Posterior vena cava (tissue), 2 donors: ENCODE results near the gene IL1F10. TPM values are rescaled to one million over a fixed set of nuclear protein-coding genes. Genes with fewer than 3 reads are reported as not detected.
"Not testable (repeated sequence)": the region's sequence is repeated elsewhere in the genome, so short reads cannot be mapped to it uniquely, and the experiment has no call there.

ENCODE experiments used
- DNase-seq: peaks from one replicate; pipeline ENCODE4 v3.0.0-alpha.2; 2020; ENCODE audit warnings: low spot score
- intact Hi-C, 2 donors: fragments of 100-400 bp; cut with DNase I; formaldehyde crosslinking; loops; one replicate each; pipeline versions ENCODE4 v1.14.1 to v1.14.2; 2022 to 2023
- total RNA-seq, 2 donors: library from RNA; stranded (reverse); fragmentation: NEBNext Ultra II Directional; extraction: Animal tissue kit (Norgen Biotek cat#: 25700); gene quantifications; one replicate each; pipeline ENCODE4 v1.2.1, GENCODE V29; 2021
- donor health status: DM: yes; HTN: yes; CAD: no.
- donor health status: DM: yes; HTN: yes; CAD: no.

IL1F10 gene
- total RNA-seq, 2 donors from 2014 or later: not detected

GRCh38 chr2:113077921-113078320 lies 10.2 kb downstream of the IL1F10 start:
- intact Hi-C loops: no loop called here
- no peak for DNase-seq

GRCh38 chr2:113078350-113078839 lies 10.6 kb downstream of the IL1F10 start:
- no peak for DNase-seq
- intact Hi-C loops: no loop called here

GRCh38 chr2:113079131-113079530 lies 11.4 kb downstream of the IL1F10 start:
- intact Hi-C loops: no loop called here
- DNase-seq: no peak

- intact Hi-C loops: no loop called here
- peak; percentile 80 for DNase-seq
Observed at GRCh38 chr2:113080134-113080533, 12.4 kb downstream of the IL1F10 start.

GRCh38 chr2:113081488-113082210 lies 13.9 kb downstream of the IL1F10 start:
- intact Hi-C loops: no loop called here
- DNase-seq: no peak

- DNase-seq: no peak
- intact Hi-C loops: no loop called here
Observed at GRCh38 chr2:113083296-113083695, 15.5 kb downstream of the IL1F10 start.

GRCh38 chr2:113084249-113085000 lies 16.7 kb downstream of the IL1F10 start:
- intact Hi-C loops: no loop called here
- no peak for DNase-seq

- intact Hi-C loops: no loop called here
- no peak for DNase-seq
Observed at GRCh38 chr2:113085542-113085941, 17.8 kb downstream of the IL1F10 start.

- intact Hi-C loops: no loop called here
Observed at GRCh38 chr2:113088213-113088992, 20.6 kb downstream of the IL1F10 start.

GRCh38 chr2:113089916-113090315 lies 22.1 kb downstream of the IL1F10 start:
- no peak for DNase-seq

More at GRCh38 chr2:113088213-113088992, 20.6 kb downstream of the IL1F10 start:
- DNase-seq: no peak

GRCh38 chr2:113091231-113091896 lies 23.6 kb downstream of the IL1F10 start:
- no peak for DNase-seq
- intact Hi-C loops: no loop called here

More at GRCh38 chr2:113089916-113090315, 22.1 kb downstream of the IL1F10 start:
- intact Hi-C loops: no loop called here

- intact Hi-C loops: no loop called here
- DNase-seq: no peak
Observed at GRCh38 chr2:113092864-113093612, 25.3 kb downstream of the IL1F10 start.

GRCh38 chr2:113093613-113093977 lies 25.8 kb downstream of the IL1F10 start:
- intact Hi-C loops: no loop called here
- DNase-seq: no peak

- intact Hi-C loops, DNase-seq: not testable (repeated sequence)
Observed at GRCh38 chr2:113096306-113096705, 28.5 kb downstream of the IL1F10 start.

GRCh38 chr2:113096842-113097618 lies 29.3 kb downstream of the IL1F10 start:
- DNase-seq, intact Hi-C loops: not testable (repeated sequence)

- no peak for DNase-seq
- intact Hi-C loops: no loop called here
Observed at GRCh38 chr2:113098041-113098440, 30.3 kb downstream of the IL1F10 start.

- DNase-seq: no peak
- intact Hi-C loops: no loop called here
Observed at GRCh38 chr2:113098532-113098931, 30.8 kb downstream of the IL1F10 start.

GRCh38 chr2:113102133-113102532 lies 34.4 kb downstream of the IL1F10 start:
- no peak for DNase-seq
- intact Hi-C loops: no loop called here
